HG03342 (cell line): ENCODE data around the gene AEBP1.

Experiments
- ATAC-seq: cut with Tn5 transposase; IDR thresholded peaks from one replicate; pipeline ENCODE4 v1.9.1; 2021; ENCODE audit warnings: mild to moderate bottlenecking, moderate library complexity; ENCODE audit not compliant: unreplicated experiment

AEBP1 gene

GRCh38 chr7:44103566-44103922 is 601 bp upstream of the AEBP1 start:
- no peak for ATAC-seq

- ATAC-seq, result no peak
Measured at GRCh38 chr7:44104860-44105771, 971 bp downstream of the AEBP1 start.

- no peak for ATAC-seq
Measured at GRCh38 chr7:44105832-44106231, 1.7 kb downstream of the AEBP1 start.

- ATAC-seq, result no peak
Measured at GRCh38 chr7:44106311-44107065, 2.3 kb downstream of the AEBP1 start.

GRCh38 chr7:44107116-44107960 is 3.2 kb downstream of the AEBP1 start:
- no peak for ATAC-seq

GRCh38 chr7:44107961-44108767 is 4.0 kb downstream of the AEBP1 start:
- ATAC-seq, result no peak

- ATAC-seq, result no peak
Measured at GRCh38 chr7:44108768-44109750, 4.9 kb downstream of the AEBP1 start.

- ATAC-seq, result no peak
Measured at GRCh38 chr7:44109991-44110390, 5.8 kb downstream of the AEBP1 start.

GRCh38 chr7:44110719-44111635 is 6.8 kb downstream of the AEBP1 start:
- ATAC-seq, result no peak

- no peak for ATAC-seq
Measured at GRCh38 chr7:44111761-44112160, 7.6 kb downstream of the AEBP1 start.

- no peak for ATAC-seq
Measured at GRCh38 chr7:44112231-44112996, 8.3 kb downstream of the AEBP1 start.

- ATAC-seq, result no peak
Measured at GRCh38 chr7:44112997-44113763, 9.0 kb downstream of the AEBP1 start.

- no peak for ATAC-seq
Measured at GRCh38 chr7:44113764-44114354, 9.7 kb downstream of the AEBP1 start.

GRCh38 chr7:44114586-44115310 is 10.6 kb downstream of the AEBP1 start:
- ATAC-seq, result no peak

- ATAC-seq, result no peak
Measured at GRCh38 chr7:44116087-44116788, 12.1 kb downstream of the AEBP1 start.
